Left ventricle myocardium inferior (tissue), 1 donor: Measurements from ENCODE around the gene PTPRM. TPM values are rescaled to one million over a fixed set of nuclear protein-coding genes. Genes with fewer than 3 reads are reported as not detected.
A peak's percentile ranks its signal among the peaks of the same experiment; 100 is the strongest.

ENCODE experiments used
- DNase-seq: peaks from one replicate; pipeline ENCODE4 v3.0.0-alpha.2; 2020
- H3K27ac ChIP-seq: fragments of 200-600 bp; replicated peaks from 2 replicates; pipeline ENCODE4 v1.8.0; 2021
- H3K27me3 ChIP-seq: fragments of 200-600 bp; 2 replicates; pipeline ENCODE4 v1.8.0; 2021; ENCODE audit warnings: low read depth
- H3K36me3 ChIP-seq: fragments of 200-600 bp; 2 replicates; pipeline ENCODE4 v1.8.0; 2021
- H3K4me1 ChIP-seq: fragments of 200-600 bp; 2 replicates; pipeline ENCODE4 v1.8.0; 2021
- H3K4me3 ChIP-seq: fragments of 200-600 bp; 2 replicates; pipeline ENCODE4 v1.8.0; 2021; ENCODE audit warnings: mild to moderate bottlenecking, moderate library complexity
- H3K9me3 ChIP-seq: fragments of 200-600 bp; replicated peaks from 2 replicates; pipeline ENCODE4 v1.8.0; 2021
- intact Hi-C: fragments of 100-400 bp; cut with micrococcal nuclease; formaldehyde crosslinking; loops from one replicate; pipeline ENCODE4 v1.11.0; 2022
- total RNA-seq: library from RNA; stranded (reverse); fragmentation: NEBNext Ultra II Directional; extraction: Animal tissue kit (Norgen Biotek cat#: 25700); gene quantifications from one replicate; pipeline ENCODE4 v1.2.1, GENCODE V29; 2021
- TF ChIP-seq, protein P1 (sequence below): fragments of 200-600 bp; IDR thresholded peaks from 2 replicates; pipeline ENCODE4 v1.8.0; 2021; ENCODE audit warnings: antibody characterized with exemption, mild to moderate bottlenecking, borderline replicate concordance
- donor health status: DM: no; HTN: yes; CAD: no; lungs with severe emphysema.

Gene PTPRM
- total RNA-seq, 1 donor from 2014 or later, result 132 TPM

GRCh38 chr18:7600036-7600435 lies 32.9 kb downstream of the PTPRM start:
- H3K27me3 ChIP-seq, result no peaks in the 10 kb centered on the region
- peak overlapping the region; percentile 49 for H3K27ac ChIP-seq
- H3K9me3 ChIP-seq, result no peaks in the 10 kb centered on the region
- H3K4me3 ChIP-seq, result no peak overlapping the region
- DNase-seq, result no peak
- TF ChIP-seq, protein P1, sequence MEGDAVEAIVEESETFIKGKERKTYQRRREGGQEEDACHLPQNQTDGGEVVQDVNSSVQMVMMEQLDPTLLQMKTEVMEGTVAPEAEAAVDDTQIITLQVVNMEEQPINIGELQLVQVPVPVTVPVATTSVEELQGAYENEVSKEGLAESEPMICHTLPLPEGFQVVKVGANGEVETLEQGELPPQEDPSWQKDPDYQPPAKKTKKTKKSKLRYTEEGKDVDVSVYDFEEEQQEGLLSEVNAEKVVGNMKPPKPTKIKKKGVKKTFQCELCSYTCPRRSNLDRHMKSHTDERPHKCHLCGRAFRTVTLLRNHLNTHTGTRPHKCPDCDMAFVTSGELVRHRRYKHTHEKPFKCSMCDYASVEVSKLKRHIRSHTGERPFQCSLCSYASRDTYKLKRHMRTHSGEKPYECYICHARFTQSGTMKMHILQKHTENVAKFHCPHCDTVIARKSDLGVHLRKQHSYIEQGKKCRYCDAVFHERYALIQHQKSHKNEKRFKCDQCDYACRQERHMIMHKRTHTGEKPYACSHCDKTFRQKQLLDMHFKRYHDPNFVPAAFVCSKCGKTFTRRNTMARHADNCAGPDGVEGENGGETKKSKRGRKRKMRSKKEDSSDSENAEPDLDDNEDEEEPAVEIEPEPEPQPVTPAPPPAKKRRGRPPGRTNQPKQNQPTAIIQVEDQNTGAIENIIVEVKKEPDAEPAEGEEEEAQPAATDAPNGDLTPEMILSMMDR, result no peak
- intact Hi-C loops, result no loop called here
- H3K4me1 ChIP-seq, result peaks cover 95% of the 10 kb centered on the region
- no peaks in the 10 kb centered on the region for H3K36me3 ChIP-seq

DNA sequence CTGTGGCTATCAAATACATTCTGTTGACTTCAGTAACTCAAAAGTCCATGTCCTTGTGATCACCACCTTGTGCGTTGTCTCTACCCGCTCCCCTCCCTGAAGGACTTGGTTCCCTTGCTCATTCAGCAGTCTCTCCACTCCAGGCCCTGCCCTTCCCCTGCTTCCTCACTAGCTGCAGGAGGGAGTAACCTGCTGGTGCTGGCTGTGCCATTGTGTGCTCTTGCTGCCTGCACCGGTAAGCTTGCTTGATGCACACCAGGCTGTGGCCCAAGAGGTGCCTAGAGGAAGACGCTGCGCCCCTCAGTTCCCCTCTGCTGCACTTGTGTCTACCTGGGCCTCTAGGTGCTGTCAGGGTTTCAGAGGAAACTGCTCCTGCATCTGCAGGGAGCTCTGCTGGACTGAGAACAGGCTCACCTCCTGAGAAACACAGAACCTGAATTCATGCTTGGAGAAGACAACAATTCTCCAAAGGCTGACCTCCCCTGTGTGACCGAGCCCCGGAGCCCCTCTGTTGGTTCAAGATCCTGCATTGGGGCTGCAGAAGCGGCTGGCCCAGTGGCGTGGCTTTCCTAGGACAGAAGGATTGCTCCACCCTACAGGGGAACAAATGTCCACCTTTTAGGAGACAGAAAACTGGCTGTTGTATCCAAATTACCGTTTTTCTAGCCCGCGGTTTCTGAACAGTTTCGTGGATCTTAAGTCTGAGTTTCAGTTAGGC lies 33.6 kb downstream of the PTPRM start:
- Histone ChIP-seq H3K4me1 (peaks cover 95% of the 10 kb centered on the region), H3K27me3 (no peaks in the 10 kb centered on the region)
- DNase-seq, result no peak

GRCh38 chr18:7601246-7601615 lies 34.1 kb downstream of the PTPRM start:
- no peak overlapping the region for H3K27ac ChIP-seq

More for the DNA sequence above, 33.6 kb downstream of the PTPRM start:
- no peaks in the 10 kb centered on the region for H3K9me3 ChIP-seq
- intact Hi-C loops, result no loop called here
- no peaks in the 10 kb centered on the region for H3K36me3 ChIP-seq
- TF ChIP-seq, protein P1, result no peak
- peak overlapping the region; percentile 49 for H3K27ac ChIP-seq
- H3K4me3 ChIP-seq, result no peak overlapping the region

GRCh38 chr18:7601936-7602335 lies 34.8 kb downstream of the PTPRM start:
- Histone ChIP-seq H3K4me1 (peaks cover 95% of the 10 kb centered on the region), H3K27me3 (no peaks in the 10 kb centered on the region)

More at GRCh38 chr18:7601246-7601615, 34.1 kb downstream of the PTPRM start:
- TF ChIP-seq, protein P1, result no peak
- no peaks in the 10 kb centered on the region for H3K27me3 ChIP-seq
- no peaks in the 10 kb centered on the region for H3K9me3 ChIP-seq
- intact Hi-C loops, result no loop called here
- peaks cover 95% of the 10 kb centered on the region for H3K4me1 ChIP-seq
- no peaks in the 10 kb centered on the region for H3K36me3 ChIP-seq
- DNase-seq, result no peak
- H3K4me3 ChIP-seq, result no peak overlapping the region

GRCh38 chr18:7603259-7604000 lies 36.3 kb downstream of the PTPRM start:
- intact Hi-C loops, result no loop called here
- TF ChIP-seq, protein P1, result no peak
- Histone ChIP-seq H3K36me3 (no peaks in the 10 kb centered on the region), H3K9me3 (no peaks in the 10 kb centered on the region), H3K27me3 (no peaks in the 10 kb centered on the region), H3K4me3 (no peak overlapping the region), H3K4me1 (peaks cover 95% of the 10 kb centered on the region), H3K27ac (peak overlapping the region; percentile 2)
- DNase-seq, result no peak

More at GRCh38 chr18:7601936-7602335, 34.8 kb downstream of the PTPRM start:
- no peak for DNase-seq
- TF ChIP-seq, protein P1, result no peak
- intact Hi-C loops, result no loop called here
- H3K36me3 ChIP-seq, result no peaks in the 10 kb centered on the region
- no peak overlapping the region for H3K27ac ChIP-seq
- H3K9me3 ChIP-seq, result no peaks in the 10 kb centered on the region
- no peak overlapping the region for H3K4me3 ChIP-seq
